OCI-M1 (cell line): ENCODE measurements around the gene ARHGEF2.
"Not testable (repeated sequence)": the region's sequence is repeated elsewhere in the genome, so short reads cannot be mapped to it uniquely, and the experiment has no call there.

Experiments
- DNase-seq: peaks from one replicate; lab custom pipeline; 2025; lab: John Stamatoyannopoulos, UW

The ARHGEF2 gene

GRCh38 chr1:155990005-155990739 is 11.8 kb upstream of the ARHGEF2 start:
- peak; percentile 67 for DNase-seq

DNA sequence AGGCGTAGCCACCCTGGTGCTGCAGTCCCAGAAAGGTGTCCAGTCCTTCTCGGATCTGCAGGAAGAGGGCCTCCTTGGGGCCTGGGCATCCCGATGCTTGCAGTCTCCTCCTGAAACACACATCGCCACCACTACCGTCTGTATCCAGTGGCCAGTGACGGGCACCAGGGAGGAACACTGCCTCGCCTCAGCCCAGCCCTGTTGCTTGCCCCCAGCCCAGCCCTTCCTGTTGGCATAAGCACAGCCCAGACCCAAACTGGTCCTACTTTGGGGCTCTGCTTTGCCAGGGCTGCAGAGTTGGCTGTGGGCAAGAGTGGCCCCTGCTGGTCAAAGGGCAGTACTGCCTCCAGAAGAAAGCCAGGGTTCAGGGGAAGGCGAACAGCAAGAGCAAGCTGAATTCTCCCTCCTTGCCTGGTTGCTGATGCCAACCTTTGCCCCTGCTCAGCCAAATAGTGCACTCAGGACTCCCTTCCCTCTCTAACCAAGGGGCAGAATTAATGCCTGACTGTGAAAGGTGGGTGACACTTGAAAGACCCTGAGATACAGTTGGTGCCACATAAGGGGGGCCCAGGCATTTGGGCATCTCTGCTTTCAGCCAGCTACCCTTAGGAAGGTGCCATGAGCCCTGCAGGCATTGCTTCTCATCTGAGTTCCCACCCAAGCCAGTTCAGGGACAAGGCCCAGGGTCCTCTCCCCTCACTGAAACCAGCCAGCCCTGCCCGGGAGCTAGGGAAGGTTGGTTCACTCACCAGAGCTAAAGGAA is 11.1 kb upstream of the ARHGEF2 start:
- DNase-seq = peak; percentile 90

- DNase-seq = not testable (repeated sequence)
These were observed 6.7 kb upstream of the ARHGEF2 start for GRCh38 chr1:155984903-155985645.

DNA sequence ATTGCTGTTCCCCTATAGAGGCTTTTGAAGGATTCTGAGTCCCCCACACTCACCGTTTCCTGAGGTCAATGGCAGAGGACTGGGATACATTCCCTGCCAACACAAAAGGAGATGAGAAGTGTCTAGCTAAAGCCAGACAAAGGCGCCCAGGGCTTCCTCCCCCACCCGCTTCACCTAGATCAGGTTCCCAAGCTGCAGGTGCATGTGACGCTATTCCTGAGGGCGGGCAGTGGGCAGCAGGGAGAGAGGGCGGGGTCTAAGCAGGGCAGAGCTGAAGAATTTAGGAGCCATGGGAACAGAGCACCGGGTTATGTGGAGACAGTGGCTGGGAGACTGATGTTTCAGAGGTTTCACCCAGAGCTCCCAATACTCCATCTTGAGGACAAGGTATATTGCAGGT is 6.0 kb upstream of the ARHGEF2 start:
- DNase-seq = no peak

- peak; percentile 84 for DNase-seq
These were observed 5.1 kb upstream of the ARHGEF2 start for GRCh38 chr1:155983191-155984024.

DNA sequence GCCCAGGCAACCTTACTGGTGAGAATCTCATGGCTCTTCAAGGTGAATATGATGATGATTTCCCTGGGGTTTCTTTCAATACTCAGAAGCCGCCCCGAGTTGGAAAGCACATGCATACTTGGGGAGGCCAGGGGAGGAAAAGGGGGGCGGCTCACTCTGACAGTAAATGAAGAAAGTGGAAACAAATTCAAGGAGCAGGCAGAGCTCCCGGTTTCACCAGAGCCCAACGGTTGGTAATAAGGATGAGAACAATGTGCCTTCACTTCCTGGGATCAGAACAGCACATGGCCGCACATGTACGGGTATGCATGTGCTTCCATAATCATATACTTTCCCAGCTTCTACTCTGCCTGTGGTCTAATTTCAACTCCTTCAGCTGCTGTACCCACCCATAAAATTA is 3.8 kb upstream of the ARHGEF2 start:
- no peak for DNase-seq

DNA sequence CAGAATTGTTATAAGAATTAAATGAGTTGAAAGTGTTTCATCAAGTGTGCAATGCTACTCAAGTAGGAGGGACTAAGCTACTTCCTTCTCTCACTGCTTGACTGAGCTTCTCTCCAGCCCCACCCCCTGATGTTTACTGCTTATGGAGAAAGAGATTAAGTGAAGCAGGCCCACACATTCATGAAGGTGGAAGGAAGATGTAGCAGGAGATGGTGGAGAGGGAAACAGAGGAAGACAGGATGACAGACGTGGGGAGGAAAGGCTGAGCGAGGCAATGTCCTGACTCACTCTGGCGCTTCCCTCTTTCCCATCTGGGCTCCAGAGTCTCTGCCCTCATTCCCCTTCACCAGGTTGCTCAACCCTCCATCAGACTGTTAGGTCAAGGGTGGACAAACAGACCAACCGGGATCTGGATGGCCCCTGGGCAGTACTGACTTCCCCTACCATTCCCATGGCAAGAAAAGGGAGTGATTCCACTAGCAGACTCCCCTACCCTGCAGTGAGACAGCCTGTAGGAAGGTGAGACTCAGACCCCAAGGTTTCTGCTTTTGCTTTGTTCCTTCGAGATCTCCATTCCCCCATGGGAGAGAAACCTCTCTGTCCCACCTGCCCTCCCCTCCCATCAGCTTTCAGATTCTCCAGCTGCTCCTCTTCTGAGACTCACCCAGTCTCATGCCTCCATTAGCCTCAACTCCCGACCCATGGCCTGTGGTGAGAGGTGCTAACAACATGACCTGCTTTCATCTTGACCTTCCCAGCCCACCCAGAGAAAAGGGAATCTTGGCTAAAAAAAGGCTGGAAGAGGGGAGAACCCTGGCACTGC is 3.1 kb upstream of the ARHGEF2 start:
- DNase-seq = peak; percentile 87

DNA sequence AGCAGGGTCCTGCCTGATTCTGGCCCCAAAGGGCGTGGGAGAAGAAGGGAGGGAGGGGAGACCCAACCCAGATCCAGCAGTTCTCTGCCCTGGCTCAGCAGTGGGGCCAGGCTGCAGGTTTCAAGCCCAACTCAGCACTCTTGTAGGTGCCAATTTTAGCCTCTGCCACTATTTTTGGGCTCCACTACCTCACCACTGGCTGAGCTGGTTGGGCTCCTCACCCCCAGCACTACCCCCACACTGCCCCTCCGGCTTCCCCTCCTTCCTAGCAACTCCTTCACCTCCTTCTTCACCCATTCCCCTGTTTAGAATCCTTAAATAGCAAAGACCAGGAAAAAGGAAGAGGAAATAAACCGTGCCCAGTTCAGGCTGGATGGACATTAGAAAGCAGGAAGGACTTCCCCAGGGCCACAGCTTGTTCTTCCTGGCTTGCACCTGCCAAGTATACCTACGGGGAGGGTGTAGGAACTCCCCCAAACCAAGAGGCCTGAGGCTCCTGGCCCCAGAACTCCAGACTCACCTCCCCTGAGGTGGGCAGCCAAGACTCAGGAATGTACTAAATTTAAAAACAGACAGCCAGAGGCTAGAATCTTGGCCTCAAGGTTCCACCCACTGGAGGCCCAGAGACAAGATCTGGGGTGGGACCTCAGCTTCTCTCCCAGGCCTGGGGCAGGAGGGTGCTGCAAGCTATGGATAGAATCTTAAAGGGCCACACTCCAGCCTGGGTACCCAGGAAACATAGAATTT is 1.4 kb upstream of the ARHGEF2 start:
- DNase-seq = peak; percentile 91

DNA sequence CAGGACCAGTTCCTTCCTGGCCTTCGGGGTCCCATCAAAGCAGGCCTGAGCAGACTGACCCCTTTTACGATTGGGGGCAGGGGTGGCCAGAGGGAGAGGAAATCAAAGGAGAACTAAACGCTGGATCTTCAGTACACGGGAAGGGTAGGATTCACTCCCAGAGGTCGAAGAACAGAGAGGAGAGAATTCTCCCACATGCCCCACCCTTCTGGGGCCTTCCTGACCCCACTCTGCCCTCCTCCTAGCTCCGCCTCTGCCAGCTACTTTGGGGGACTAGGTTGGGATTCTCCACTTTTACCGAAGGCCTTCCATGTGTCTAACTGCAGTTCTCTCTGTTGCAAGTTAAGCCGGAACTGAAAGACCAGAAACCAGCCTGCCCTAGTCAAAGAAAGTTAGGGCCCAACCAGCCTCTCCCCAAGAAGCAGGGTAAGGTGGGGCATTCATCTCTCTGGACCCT is 654 bp upstream of the ARHGEF2 start:
- peak; percentile 85 for DNase-seq

GRCh38 chr1:155977690-155978324 is 540 bp downstream of the ARHGEF2 start:
- DNase-seq = peak; percentile 63

DNA sequence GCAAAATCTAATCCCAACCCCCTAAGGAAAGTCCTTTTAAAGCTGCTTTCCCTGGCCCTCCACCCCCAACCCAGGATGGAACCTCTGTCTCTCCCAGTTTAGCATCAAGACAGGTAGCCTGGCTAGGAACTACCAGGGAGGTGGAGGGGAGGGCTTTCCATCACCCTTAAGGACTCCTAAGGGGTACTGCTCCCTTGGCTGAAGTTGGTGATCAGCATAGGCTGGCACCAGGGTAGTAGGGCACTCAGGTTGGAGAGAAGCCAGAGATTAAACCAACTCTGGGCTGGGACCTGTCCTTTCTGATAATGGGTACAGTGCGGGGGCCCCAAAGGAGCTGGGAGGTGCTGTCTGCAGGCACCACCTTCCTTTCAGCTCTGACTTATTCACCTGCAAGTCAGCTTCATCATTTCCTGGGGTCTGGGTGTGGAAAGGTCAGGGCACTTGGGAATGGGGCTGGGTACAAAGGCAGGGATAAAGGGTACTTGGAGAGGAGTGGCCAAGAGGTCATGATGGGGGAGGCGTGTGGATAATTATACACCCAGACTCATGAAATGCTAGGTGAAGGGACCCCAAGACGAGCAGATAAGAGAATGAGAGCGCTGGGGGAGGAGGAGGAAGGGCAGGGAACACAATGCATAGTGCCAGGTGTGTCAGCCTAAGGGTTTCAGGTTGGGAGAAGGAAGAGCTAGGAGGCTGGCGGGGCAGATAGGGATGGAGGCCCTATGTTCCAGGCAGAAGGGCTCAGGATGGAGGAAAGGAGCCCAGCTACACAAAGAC is 1.2 kb downstream of the ARHGEF2 start:
- peak; percentile 58 for DNase-seq

- DNase-seq = peak; percentile 93
These were observed 2.1 kb downstream of the ARHGEF2 start for GRCh38 chr1:155976062-155976912.

DNA sequence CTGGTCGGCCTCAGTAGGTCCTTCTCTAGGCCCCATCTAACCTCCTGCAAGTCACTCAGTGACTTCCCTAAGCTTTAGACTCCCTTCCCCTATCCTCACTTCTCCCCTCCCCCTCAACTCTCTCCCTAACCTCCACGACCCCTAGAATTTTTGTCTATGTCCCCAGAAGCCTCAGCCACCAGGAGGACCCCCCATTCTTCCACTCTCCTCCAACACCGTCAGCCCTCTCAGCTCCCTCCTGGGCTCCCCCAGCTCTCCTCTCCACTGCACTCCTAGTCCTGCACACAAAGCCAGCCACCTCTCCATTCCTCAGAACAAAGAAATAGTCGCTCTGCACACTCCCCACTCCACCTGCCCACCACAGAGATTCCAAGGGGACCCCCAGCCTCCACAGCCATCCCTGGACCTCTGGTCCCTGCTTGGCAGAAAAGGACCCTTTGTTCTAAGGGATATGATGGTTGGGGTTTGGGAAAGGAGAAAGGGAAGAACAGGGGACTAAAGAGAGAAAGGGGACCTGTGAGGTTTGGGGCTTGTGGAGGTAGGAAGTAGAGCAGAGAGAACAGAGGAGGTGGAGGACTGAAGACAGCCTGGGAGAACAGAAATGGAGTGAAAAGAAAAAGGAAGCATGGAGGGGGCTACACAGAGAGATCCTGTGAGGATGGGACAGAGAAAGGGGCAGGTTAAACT is 2.8 kb downstream of the ARHGEF2 start:
- peak; percentile 40 for DNase-seq

DNA sequence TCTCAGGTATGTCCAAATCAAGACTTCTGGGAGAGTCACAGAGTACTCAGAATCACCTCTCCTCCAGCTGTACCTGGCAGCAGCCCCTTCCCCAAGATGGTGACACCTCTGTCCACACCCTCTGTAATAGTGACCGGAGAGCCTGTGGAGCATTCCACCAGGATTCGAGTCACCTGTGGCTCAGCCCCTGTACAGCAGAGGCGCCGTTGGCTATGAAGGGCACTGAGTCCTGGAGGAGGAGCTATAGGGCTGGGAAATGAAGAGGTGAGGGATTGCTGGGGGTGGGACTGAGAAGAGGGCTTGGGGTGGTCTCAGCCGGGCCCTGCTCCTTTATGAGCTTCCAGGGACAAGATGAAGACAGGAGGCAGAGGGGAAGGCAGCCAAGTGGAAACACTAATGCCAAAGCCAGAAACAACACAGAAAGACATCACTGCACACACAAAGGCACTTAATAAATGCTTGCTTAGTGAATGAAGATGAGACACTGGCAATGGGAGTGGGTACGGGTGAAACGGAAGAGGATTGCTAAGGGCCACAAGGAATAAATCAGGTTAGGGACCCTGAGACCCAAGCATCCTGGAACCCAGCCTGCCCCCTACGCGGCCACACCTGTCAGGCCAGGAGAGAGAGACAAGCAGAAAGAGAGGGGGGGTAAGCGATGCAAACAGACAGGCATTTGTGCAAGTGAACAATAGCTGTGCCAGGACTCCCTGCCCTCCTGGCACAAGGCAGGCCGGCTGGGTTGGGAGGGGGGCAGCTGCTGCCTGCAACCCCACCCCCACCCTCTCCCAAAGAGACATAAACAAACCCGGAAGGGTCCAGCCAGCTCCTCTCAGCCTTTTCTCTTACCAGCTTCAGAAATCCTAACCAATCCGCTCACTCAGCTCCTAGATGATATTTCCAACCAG is 3.9 kb downstream of the ARHGEF2 start:
- no peak for DNase-seq

DNA sequence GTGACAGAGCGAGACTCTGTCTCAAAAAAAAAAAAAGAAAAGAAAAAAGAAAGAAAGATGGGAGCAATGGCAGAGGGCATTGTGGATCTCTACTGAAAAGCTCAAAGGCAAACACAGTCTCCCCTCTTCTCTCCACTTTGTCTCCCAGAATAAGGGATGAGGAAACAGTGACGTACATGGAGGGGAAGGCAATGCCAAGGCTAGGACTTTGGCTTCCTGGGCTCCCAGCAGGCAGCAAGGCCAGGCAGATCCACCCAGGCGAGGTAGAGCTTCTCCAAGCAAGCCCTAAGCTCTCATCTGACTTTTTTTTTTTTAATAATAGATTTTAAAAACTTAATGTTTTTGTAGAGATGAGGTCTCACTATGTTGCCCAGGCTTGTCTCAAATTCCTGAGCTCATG is 4.6 kb downstream of the ARHGEF2 start:
- no peak for DNase-seq
